Measurements from ENCODE around the gene DGCR8.

DGCR8 gene

GRCh38 chr22:20123366-20124082 is 43.5 kb downstream of the DGCR8 start:
- Histone ChIP-seq H3K36me3 (replicated peaks in 1 of 2; ENCODE audit: control insufficient read depth in 2 of 2, insufficient read depth in 2 of 2, low read length in 2 of 2) (peaks cover 67 to 96% of the 10 kb centered on the region in 2 donors), H2BK5ac (ENCODE audit: low read length) (peak overlapping the region; percentile 59)
- WGBS, 2 donors (ENCODE audit: extremely low coverage in 2 of 2, insufficient read length in 2 of 2, insufficient replicate concordance in 1 of 2), result 100% methylated on average over 4 of the region's 13 CpGs; no CpG with 5 or more reads in 1 of the 2 donors

GRCh38 chr22:20124083-20124787 is 44.2 kb downstream of the DGCR8 start:
- H3K4me2 ChIP-seq (ENCODE audit: insufficient read depth, low read length, poor library complexity, severe bottlenecking), result peak overlapping the region; percentile 4
- H3K14ac ChIP-seq (ENCODE audit: low read length), result no peak overlapping the region
- DNase-seq (ENCODE audit: low spot score), result no peak
- peaks cover 4 to 5% of the 10 kb centered on the region in 2 donors for H3K4me1 ChIP-seq (ENCODE audit: control insufficient read depth in 2 of 2, insufficient read depth in 1 of 2, low read depth in 1 of 2, low read length in 2 of 2)
- H2AK5ac ChIP-seq (ENCODE audit: low read depth, low read length), result no peak overlapping the region
- H2BK12ac ChIP-seq (ENCODE audit: low read length), result no peak overlapping the region
- H2BK120ac ChIP-seq (ENCODE audit: low read depth, low read length), result no peak overlapping the region
- peaks cover 26% of the 10 kb centered on the region for H3K79me1 ChIP-seq (ENCODE audit: low read depth, low read length)
- peaks cover 63 to 89% of the 10 kb centered on the region in 2 donors for H3K36me3 ChIP-seq (replicated peaks in 1 of 2; ENCODE audit: control insufficient read depth in 2 of 2, insufficient read depth in 2 of 2, low read length in 2 of 2)
- peak overlapping the region; percentile 20 for H3K27ac ChIP-seq (replicated peaks; ENCODE audit: low read length)
- H4K8ac ChIP-seq (ENCODE audit: low read depth, low read length), result no peak overlapping the region
- peak overlapping the region in 1 of 2 donors; percentile 24 for H3K4me3 ChIP-seq (ENCODE audit: low read length in 2 of 2)
- peak overlapping the region; percentile 45 for H3K18ac ChIP-seq (ENCODE audit: low read length)
- no peak overlapping the region for H2BK15ac ChIP-seq (ENCODE audit: low read length)
- no peak overlapping the region for H3K4ac ChIP-seq (ENCODE audit: low read length)
- H4K91ac ChIP-seq (ENCODE audit: low read depth, low read length, poor library complexity), result no peak overlapping the region
- H3K23ac ChIP-seq (ENCODE audit: low read depth, low read length, poor library complexity), result peak overlapping the region; percentile 92
- peaks cover 0 to 2% of the 10 kb centered on the region in 2 donors for H3K9me3 ChIP-seq (replicated peaks in 1 of 2; ENCODE audit: control insufficient read depth in 2 of 2, insufficient read depth in 1 of 2, low read depth in 1 of 2, low read length in 2 of 2)
- no peak overlapping the region for H3K9ac ChIP-seq (ENCODE audit: low read depth, low read length, poor library complexity)
- peak overlapping the region; percentile 59 for H2BK5ac ChIP-seq (ENCODE audit: low read length)
- no CpG with 5 or more reads among the region's 11 CpGs for WGBS, 2 donors (ENCODE audit: extremely low coverage in 2 of 2, insufficient read length in 2 of 2, insufficient replicate concordance in 1 of 2)
- H3K27me3 ChIP-seq (ENCODE audit: control insufficient read depth in 3 of 3, insufficient read depth in 3 of 3, low read depth in 1 of 3, low read length in 3 of 3), result peaks cover 0 to 1% (median 0%) of the 10 kb centered on the region in 3 experiments
- no peak overlapping the region for H2AFZ ChIP-seq (ENCODE audit: low read length)

More at GRCh38 chr22:20123366-20124082, 43.5 kb downstream of the DGCR8 start:
- H2BK120ac ChIP-seq (ENCODE audit: low read depth, low read length), result no peak overlapping the region
- H2AFZ ChIP-seq (ENCODE audit: low read length), result no peak overlapping the region
- no peak overlapping the region for H3K9ac ChIP-seq (ENCODE audit: low read depth, low read length, poor library complexity)
- H4K8ac ChIP-seq (ENCODE audit: low read depth, low read length), result no peak overlapping the region
- peak overlapping the region; percentile 27 for H4K91ac ChIP-seq (ENCODE audit: low read depth, low read length, poor library complexity)
- DNase-seq (ENCODE audit: low spot score), result no peak
- H3K79me1 ChIP-seq (ENCODE audit: low read depth, low read length), result peaks cover 28% of the 10 kb centered on the region
- peaks cover 0 to 1% (median 0%) of the 10 kb centered on the region in 3 experiments for H3K27me3 ChIP-seq (ENCODE audit: control insufficient read depth in 3 of 3, insufficient read depth in 3 of 3, low read depth in 1 of 3, low read length in 3 of 3)
- H3K4me1 ChIP-seq (ENCODE audit: control insufficient read depth in 2 of 2, insufficient read depth in 1 of 2, low read depth in 1 of 2, low read length in 2 of 2), result peaks cover 7 to 11% of the 10 kb centered on the region in 2 donors
- H3K14ac ChIP-seq (ENCODE audit: low read length), result peak overlapping the region; percentile 50
- H3K4me2 ChIP-seq (ENCODE audit: insufficient read depth, low read length, poor library complexity, severe bottlenecking), result no peak overlapping the region
- peak overlapping the region; percentile 92 for H3K23ac ChIP-seq (ENCODE audit: low read depth, low read length, poor library complexity)
- peaks cover 0 to 2% of the 10 kb centered on the region in 2 donors for H3K9me3 ChIP-seq (replicated peaks in 1 of 2; ENCODE audit: control insufficient read depth in 2 of 2, insufficient read depth in 1 of 2, low read depth in 1 of 2, low read length in 2 of 2)
- H2BK15ac ChIP-seq (ENCODE audit: low read length), result no peak overlapping the region
- H3K27ac ChIP-seq (replicated peaks; ENCODE audit: low read length), result no peak overlapping the region
- no peak overlapping the region for H2AK5ac ChIP-seq (ENCODE audit: low read depth, low read length)
- H3K18ac ChIP-seq (ENCODE audit: low read length), result peak overlapping the region; percentile 45
- no peak overlapping the region for H3K4ac ChIP-seq (ENCODE audit: low read length)
- no peak overlapping the region for H3K4me3 ChIP-seq (ENCODE audit: low read length in 2 of 2)
- H2BK12ac ChIP-seq (ENCODE audit: low read length), result peak overlapping the region; percentile 6

- Histone ChIP-seq H3K9me3 (replicated peaks in 1 of 2; ENCODE audit: control insufficient read depth in 2 of 2, insufficient read depth in 1 of 2, low read depth in 1 of 2, low read length in 2 of 2) (peaks cover 0 to 2% of the 10 kb centered on the region in 2 donors), H4K8ac (ENCODE audit: low read depth, low read length) (no peak overlapping the region), H3K9ac (ENCODE audit: low read depth, low read length, poor library complexity) (no peak overlapping the region), H3K27ac (replicated peaks; ENCODE audit: low read length) (no peak overlapping the region), H3K4me3 (ENCODE audit: low read length in 2 of 2) (no peak overlapping the region), H3K14ac (ENCODE audit: low read length) (no peak overlapping the region), H3K36me3 (replicated peaks in 1 of 2; ENCODE audit: control insufficient read depth in 2 of 2, insufficient read depth in 2 of 2, low read length in 2 of 2) (peaks cover 55 to 77% of the 10 kb centered on the region in 2 donors), H3K18ac (ENCODE audit: low read length) (no peak overlapping the region), H2AK5ac (ENCODE audit: low read depth, low read length) (no peak overlapping the region), H2AFZ (ENCODE audit: low read length) (no peak overlapping the region), H2BK120ac (ENCODE audit: low read depth, low read length) (no peak overlapping the region), H3K23ac (ENCODE audit: low read depth, low read length, poor library complexity) (peak overlapping the region; percentile 92), H3K27me3 (ENCODE audit: control insufficient read depth in 3 of 3, insufficient read depth in 3 of 3, low read depth in 1 of 3, low read length in 3 of 3) (peaks cover 0 to 1% (median 0%) of the 10 kb centered on the region in 3 experiments), H3K4ac (ENCODE audit: low read length) (no peak overlapping the region), H2BK12ac (ENCODE audit: low read length) (peak overlapping the region; percentile 18), H3K4me1 (ENCODE audit: control insufficient read depth in 2 of 2, insufficient read depth in 1 of 2, low read depth in 1 of 2, low read length in 2 of 2) (peaks cover 3 to 4% of the 10 kb centered on the region in 2 donors), H3K4me2 (ENCODE audit: insufficient read depth, low read length, poor library complexity, severe bottlenecking) (no peak overlapping the region), H3K79me1 (ENCODE audit: low read depth, low read length) (peaks cover 22% of the 10 kb centered on the region), H4K91ac (ENCODE audit: low read depth, low read length, poor library complexity) (no peak overlapping the region), H2BK5ac (ENCODE audit: low read length) (no peak overlapping the region), H2BK15ac (ENCODE audit: low read length) (no peak overlapping the region)
- no peak for DNase-seq (ENCODE audit: low spot score)
- WGBS, 2 donors (ENCODE audit: extremely low coverage in 2 of 2, insufficient read length in 2 of 2, insufficient replicate concordance in 1 of 2), result no CpG with 5 or more reads among the region's 32 CpGs
Measured at GRCh38 chr22:20125201-20126174, 45.4 kb downstream of the DGCR8 start.

Data from neuronal stem cell (in vitro differentiated cells).